GM19372 (cell line): ENCODE results near the gene BHLHE41.

Experiments
- ATAC-seq: cut with Tn5 transposase; IDR thresholded peaks from one replicate; pipeline ENCODE4 v1.9.1; 2021; ENCODE audit warnings: mild to moderate bottlenecking, low read depth, moderate library complexity; ENCODE audit not compliant: unreplicated experiment

BHLHE41 gene

DNA sequence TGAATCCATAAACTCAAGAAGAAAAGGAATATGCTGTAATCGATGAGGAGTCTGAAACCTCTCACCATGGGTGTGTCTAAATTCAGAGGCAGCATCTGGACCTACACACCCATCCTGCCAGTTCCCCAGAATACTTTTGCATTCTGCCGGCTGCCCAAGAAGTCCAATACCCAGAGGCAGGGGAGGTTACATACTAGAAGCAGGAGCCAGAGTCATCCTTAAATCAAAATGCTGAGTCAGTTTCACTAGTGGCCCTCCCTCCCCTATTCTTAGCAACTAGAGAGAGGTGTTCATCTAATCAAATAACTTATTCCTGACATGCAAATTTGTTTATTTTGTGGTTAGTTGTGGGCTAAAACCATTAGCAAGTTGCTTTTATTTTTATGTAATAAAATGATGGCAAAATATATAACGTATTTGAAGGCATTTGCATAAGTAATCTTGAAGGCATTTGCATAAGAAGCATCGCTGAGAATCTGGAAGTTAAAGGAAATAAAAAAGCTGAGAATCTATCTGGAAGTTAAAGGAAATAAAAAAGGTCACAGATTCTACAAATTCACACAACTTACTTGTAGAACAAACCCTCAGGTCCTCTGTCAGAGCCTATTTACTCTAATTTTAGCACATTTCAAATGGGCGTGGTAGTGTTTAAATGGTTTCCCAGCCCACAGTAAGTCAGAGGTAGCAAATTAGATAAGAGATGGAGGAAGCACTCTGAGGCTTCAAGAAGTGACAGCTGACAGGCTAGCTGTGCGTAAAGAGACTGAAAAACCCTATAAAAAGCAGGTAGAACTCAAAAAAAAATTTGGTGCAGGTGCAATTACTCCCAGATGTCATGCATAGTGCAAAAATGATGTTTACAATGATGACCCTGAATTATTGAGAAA, 7.8 kb downstream of the BHLHE41 start:
- no peak for ATAC-seq

DNA sequence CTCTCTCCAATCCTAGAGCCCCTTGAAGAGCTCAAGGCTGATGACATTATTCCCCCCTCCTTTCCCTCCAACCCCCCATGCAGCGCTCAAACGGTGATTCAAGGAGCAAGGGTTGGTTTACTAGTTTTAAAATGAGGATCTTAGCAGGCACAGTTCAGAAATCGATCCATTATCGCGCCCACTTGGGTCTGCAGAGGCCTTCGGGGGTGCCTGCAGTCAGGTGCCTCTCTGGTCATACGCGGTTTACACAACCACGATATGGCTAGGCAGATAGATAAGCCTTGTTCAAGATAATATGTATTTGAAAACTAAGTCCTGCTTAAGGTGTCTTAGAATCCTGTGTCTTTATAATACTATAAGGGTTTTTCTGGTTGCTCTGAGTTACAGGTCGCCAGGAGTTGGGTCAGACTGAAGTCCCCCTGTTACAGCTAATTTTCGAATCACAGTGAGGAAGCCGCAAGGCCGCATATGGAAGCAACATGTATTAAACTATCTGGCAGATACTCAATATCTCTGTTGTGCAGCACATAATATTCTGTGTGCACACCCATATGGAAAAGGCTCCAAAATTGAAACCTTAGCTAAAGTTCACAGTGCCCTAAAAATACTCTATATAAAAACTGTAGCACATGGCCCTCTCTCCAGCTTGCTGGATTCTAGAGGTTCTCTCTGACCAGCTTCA, 10.0 kb downstream of the BHLHE41 start:
- ATAC-seq = no peak

DNA sequence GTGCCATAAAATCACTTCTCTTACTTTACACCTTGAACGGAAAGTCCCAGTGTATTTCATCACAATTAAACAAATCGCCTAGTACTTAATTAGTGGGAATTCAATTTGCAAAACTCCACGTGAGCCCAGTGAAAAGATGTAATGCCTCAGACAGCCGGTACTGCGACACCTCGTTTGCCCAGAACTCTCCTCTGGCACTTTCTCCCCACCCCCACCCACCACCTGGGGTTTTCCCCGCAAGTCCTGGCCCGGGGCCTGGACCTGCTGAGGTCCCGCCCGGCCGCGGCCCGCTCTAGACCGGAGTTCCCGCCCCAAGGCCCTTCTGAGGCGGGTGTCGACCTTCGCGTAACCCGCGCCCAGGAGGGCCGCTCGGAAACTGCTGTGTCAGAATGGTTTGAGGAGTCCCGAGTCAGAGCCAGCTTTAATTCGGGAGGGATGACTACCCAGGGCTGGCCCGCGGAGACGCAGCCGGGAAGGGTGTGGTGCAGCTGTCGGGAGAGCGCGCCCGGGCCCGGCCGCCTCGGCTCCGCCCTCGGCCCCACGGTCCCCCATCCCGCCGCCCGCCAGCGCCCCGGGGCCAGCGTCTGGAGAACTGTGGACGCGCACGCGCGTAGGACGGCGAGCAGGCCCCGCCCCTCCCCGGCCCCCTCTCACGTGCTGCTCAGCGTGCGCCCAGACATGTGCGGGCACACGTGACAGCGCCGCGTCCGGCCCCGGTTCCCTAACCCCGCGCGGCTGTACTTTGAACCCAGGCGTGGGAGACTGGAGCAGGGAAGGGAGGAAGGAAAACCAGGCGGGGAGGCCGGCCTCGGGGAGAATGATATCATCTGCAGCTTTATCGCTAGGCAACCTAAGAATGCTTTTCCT, 10.8 kb downstream of the BHLHE41 start:
- peak; percentile 82 for ATAC-seq

DNA sequence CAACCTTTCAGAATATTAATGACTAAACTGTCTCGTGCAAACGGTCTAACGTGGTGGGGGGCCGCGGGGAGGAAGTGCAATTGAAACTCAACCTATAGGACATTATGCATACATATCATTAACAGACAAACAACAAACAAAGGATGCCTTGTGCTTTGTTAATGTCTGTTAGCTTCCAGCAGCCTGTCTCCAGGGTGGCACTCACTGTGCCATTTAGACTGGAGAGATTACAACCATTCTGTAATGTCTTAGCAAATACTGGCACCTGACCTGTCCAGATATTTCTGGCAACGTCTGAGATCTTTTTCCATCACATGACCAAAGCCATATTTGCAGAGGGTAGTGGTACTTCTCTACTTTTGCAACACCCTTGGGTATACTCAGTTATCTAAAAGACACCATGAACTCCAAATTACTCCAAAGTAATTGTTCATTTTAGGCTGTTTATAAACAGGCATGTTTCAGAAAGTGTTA, 11.6 kb downstream of the BHLHE41 start:
- no peak for ATAC-seq

DNA sequence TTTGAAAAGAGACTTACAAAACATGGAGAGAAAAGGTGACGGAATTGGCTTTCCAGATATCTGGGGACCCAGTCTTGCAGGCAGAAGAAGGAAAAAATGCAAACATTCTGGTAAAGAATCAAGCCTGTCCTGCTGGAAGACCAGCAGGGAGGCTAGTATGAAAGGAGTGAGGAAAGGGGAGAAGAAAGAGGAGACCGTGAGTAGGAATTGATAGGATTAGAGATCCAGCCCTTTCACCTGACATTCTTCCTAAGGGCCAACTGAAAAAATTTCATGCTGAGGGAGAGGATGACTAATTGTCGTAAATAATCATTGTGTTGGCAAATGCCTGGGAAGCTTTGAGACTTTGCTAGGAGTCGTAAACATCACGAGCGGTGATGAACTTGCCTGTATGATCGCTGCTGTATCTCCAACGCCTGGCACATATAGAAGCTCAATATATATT, 12.1 kb downstream of the BHLHE41 start:
- no peak for ATAC-seq

DNA sequence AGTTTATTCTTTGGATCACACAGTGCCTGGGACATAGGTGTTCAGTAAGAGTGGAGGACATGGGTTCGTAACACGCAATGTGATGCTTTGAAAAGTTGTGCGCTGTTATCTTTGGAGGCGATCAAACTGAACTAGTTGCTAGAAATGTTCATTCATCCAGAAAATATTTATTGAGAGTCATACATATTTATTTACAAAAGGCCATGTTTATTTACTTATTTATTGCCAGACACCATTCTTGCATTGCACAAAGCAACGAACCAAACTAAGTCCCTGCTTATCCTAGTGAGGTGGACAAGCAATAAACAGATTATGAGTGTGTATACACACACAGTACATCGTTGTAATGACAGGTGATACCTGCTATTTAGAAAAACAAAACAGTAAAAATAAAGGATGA, 12.6 kb downstream of the BHLHE41 start:
- ATAC-seq = no peak

DNA sequence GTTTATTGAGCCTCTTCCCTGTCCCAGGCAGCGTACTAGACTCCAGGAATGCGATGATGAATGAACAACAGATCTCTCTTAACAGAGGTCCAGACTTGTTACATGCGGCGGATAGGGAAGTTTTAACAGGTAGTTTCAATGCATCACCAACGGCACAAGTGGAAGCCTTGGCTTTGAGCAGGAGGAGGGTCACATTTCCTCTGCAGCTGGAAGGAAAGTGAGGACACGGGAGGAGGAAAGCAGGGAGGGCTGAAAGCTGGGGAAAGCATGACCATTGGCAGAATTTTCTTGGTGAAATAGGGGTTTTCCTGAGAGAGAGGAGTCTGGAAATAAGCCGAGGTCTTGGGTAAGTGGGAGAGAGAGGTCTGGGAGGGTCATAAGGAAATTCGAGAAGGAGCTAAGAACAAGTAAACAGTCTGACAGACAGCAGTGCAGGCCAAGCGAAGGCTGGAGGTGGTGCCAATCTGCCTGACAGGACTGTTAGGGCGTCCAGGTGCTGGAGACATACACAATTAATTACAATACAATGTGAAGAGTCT, 15.4 kb downstream of the BHLHE41 start:
- ATAC-seq = no peak

DNA sequence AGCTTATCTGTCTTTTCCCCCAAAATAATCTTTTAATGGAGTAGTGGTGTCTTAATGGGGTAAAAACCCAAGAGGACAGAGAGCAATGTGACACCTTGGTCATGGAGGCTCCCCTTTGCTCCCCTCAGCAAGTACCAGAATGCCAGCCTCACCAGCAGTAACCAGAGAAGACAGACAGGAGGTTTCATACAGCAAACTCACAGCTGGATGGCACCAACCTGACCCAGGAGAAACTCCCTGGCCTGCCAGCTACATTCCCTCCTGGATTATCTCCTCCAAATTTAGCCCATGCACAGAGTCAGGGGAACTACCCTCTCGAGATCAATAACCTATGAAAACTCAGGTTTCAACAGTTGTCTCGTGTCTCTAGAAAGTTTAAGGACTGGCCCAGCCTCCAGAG, 15.9 kb downstream of the BHLHE41 start:
- no peak for ATAC-seq

DNA sequence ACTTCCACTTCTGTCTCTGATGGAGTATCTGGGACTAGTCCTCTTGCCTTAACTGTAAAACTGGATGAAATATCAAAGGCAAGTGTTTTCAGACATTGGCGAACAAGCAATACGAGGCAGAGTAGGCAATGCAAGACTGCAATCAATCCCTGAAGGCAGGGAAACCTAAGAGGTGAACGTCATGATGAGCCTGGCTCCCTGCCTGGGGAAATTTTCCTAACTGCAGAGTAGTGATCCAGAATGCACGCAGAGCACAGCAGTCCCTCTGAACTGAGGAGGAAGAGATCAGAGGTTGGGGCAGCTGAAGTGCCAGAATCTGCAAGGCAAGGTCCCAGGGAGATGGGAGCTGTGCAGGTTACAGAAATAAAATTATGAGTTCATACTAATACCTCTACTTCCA, 18.5 kb downstream of the BHLHE41 start:
- no peak for ATAC-seq

DNA sequence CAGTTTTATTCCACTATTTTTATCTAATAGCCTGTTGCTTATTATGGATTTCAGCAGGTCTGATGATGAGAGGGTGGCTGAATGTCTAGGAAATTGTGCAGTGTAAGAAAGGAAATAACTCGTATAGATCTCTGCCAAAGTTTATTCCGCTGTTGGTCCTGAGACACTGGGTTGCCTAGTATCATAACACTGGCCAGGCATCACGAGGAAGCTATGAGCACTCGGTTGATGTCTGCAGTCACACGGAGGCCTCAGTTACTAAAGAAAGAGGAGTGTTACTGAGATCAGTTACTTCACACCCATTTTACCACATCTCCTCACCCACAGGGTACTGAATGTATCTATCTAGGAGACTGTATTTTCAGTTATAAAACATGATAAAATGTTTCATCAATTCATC, 21.9 kb downstream of the BHLHE41 start:
- ATAC-seq = no peak

DNA sequence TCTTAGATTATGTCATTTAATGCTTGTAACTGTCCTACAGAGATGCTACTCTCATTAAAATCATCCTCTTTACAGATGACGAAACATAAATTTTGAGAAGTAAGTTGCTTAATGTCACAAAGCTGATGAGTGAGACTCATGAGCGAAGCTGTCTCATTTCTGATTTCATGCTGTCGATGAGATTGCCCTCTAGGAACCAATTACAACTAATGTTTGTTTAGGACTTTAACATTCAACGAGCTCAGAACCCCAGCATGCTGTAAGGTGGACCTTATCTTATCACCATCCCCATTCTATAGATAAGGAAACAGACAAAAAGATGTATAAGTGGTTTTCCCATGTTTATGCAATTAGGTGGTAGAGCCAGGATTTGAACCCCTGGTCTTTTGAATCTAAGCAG, 23.1 kb downstream of the BHLHE41 start:
- no peak for ATAC-seq

DNA sequence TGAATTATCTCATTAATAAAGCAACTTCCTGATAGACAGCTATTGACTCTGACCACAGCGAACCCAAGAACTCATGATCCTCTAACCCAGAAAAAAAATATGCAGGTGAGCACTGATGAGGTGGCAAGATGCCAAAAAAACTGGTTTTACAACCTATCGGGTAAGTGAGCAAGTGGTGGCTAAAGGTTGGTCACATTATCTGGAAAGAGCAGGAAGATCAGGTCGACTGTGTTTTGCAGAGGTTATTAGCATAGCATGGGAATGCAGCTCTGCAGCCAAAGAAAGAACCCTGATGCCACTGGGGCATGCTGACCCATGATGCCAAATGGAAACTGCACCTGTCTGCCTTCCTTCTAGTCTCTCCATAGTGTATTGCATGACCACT, 23.5 kb downstream of the BHLHE41 start:
- no peak for ATAC-seq

DNA sequence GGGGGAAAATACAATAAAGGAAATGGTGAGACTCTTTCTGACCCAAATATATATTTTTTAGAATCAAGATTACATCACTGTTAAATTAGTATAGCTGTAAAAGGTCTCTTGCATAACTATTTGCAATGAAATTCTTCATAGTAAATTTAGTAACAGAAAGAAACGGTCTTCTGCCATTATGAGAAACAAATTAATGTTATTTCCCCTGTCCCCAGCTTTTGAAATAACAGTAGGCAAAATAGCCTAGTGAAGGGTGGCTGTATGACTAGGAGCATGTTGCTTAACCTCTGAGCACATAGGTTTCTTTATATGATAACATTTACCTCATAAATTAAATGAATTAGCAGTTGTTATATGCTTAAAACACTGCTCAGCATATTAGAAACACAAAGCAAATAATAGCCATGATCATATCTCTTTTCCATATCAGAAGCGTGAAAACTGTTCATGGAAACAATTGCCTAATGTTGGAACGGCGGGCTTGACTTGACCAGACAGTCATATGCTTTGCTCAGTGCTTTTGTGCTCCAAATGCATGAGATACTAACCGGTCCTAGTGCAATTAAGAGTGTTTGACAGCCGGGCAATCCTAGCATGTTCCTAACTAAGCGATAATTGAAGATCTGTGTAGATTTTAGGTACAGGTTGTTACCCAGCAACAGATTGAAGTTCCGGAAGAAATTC, 24.0 kb downstream of the BHLHE41 start:
- no peak for ATAC-seq

DNA sequence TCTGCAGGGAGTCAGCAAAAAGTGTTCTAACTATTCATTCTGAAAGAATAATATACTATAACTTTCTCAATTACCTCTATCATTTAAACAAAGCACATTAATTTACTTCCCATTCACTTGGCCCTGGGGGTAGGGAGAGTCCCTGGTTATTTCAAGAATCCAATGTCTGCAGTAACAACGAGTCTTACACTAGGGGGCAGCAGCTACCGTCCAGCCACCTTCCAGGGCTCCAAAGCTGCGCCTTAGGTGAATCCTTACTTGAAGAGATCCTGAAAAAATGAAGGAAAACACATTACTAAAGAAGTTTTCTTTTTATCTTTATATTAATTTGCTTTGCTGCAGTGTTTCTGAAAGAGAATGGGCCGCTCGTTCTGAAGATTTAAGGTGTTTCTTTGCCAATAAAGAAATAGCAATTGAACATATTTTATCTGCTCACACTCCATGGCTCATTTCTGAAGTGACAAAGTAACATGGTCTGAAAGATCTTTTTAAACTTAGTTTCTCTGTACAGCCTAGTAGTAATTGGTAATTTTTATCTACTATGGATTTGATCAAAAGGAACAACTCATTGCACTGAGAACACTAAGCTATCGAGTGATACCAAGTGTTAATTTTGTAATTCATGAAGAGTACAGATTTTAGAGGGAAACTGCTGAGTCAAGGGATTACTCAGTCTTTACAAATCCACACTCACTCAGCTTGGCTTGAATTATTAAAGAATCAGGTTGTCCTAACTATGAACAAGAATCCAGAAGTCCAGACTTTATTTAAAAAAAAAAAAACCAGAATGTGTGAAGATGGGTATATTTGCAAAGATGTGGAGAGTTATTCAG, 27.6 kb downstream of the BHLHE41 start:
- ATAC-seq = peak; percentile 72

DNA sequence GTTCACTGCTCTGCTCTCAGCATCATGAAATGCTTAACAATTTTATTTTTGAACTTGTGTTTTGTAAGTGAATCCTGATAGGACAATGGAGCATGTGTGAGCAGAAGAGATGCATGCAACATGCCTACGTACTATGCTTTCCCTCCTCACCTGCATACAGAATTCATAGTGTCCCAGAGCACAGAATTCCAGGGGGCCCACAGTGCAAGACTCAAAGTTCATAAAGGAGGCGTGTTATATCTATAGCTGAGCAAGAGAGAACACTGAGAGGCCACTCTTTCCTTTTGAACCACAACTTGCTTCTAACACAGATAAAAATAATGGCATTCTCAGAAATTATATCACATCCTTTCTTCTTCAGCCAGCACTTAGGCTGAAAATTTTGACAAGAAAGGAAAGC, 28.8 kb downstream of the BHLHE41 start:
- no peak for ATAC-seq

DNA sequence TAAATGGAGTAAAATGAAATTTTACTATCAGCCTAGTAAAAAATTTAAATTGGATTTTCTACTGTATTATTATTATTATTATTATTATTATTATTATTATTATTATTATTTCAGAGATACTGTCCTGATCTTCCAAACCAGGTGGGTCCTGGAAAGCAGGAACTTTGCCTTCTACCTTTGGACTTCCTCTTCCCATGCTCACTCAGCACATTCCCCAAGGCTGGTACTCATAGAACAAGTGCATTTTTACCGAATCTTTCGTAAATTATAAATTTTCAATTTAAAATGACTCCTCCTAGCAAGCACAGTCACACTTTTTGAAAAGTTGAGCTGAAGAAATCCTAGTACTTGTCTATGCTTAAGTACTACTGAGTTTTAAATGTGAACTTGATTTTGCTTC, 29.7 kb downstream of the BHLHE41 start:
- no peak for ATAC-seq

DNA sequence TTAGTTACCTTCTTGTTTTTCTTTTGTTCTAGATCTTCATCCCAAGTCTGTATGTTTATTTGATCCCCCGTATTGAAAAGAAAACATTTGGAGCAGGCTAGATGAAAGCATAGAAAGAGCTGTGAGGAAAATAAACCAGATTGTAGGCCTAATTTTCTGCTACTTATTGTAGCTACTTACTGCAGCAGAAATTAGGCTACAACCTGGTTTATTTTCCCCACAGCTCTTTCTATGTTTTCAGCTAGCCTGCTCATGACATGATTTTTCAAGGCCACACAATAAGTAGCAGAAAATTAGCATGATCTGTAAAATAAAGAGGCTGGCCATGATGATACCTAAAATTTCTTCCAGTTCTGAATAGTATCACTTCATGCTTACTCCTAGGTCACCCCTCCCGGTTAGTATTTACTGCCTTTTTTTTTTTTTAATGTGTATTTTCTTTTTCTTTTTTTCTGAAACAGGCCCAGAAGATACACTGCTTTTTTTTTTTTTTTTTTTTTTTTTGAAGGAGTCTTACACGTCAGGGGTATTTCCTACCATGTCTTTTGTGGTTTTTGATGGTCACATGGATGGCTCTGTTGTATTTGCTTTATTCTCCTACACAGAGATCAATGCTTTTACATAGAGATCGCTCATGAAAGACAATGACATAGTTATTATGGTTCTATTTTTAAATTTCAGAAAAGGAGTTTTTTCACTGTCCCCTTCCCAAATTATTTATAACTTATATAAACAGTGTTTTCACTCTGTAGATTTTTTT, 32.3 kb downstream of the BHLHE41 start:
- no peak for ATAC-seq

DNA sequence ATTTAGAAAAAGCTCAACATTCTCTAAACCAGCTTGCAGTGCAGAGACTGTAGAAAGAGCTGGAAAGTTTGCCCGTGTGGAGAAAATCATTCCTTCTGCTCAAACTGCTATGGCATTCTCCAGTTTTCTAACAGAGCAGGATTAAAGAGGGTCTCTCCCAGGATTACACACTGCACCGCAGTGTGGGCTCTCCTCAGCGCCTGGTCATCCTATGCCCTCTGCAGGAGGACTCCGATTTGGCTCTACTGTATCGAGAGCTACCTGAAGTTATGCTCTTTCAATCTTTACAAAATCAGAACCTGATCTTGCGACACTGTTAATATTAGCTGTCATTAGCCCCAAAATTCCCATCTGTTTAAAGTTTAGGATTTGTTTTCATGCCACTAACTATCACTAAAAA, 33.0 kb downstream of the BHLHE41 start:
- ATAC-seq = no peak
